NCI-H1092 treated with DMSO at 0.1 percent for 48 hours (cell line): ENCODE measurements around the gene ELF5.
A peak's percentile ranks its signal among the peaks of the same experiment; 100 is the strongest.

Source experiments
- DNase-seq: peaks from one replicate; lab custom pipeline; 2025; lab: John Stamatoyannopoulos, UW

Gene ELF5

DNA sequence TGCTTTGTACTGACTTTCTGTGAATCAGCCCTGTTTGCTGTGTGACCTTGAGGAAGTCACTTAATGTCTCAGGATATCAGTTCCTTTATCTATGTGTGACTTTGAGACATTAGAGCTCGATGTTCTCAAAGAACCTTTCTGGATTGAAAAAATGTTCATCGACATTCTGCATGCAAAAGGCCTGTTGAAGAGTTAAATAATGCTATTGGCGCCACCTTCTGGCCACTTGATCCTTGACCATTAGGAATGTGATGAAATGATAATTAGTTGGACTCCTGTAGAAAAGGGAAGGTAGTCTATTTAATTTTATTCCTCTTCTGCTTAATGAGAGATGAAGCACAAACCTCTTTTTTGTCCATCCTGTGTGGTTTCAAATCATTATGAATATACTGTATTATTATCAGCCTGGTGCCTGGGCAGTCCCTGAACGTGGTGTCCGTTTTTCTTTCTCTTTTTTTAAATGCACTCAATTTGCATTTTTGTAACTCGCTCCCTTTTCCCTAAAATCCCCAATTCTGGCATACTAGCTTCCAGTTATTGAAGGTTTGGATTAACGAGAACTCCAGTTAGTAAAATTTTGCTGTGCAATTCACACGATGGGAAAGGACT lies 20.7 kb downstream of the ELF5 start:
- DNase-seq: peak; percentile 62

DNA sequence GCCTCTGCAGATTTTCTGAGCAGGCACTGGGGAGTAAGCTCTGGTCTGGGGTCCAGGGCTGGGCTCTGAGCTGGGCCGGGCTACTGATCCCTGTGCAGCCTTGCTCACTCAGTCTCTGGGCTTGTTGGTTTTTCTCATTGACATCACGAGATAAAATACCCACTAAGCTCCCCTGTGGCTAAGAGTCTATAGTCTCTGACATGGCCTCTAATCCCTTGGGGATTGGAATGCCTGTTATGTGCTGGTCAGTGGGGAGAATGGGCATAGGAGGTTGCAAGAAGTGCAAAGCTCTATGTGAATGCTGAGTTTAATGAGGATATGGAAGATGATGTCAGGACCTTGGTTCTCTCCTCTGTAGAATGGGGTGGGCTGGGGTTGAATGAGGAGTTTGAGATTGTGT lies 23.3 kb downstream of the ELF5 start:
- DNase-seq: no peak

DNA sequence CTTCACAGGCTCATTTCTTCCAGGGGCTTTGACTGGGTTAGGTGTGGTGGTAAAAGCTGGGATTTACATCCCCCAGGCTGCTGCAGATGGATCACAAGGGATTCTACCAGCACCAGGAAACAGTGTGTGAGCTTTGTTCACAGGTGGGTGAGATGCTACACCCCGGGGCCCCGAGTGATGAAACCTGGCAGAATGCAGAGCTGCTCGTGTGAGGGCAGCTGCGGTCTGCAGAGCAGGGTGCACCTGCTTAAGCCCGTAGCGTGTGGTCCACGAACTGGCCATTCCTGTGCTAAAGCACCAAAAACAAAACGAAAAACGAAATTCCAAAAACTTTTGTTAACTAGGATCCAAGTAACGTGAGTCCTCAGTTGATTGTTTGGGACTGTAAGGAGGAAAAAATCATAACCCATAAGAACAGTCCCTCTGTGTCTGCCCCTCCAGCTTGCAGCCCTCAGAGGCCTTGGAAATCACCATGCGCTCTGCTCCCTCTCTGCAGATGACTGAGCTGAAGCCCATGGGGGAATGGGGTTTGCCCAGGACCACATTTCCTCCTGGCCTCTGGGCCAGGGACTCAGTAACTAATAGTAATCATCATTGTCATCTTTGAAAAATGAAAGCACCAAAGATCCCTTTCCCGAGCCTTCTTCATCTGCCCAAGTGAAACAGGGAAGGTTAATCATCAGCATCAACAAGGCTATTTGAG lies 24.6 kb downstream of the ELF5 start:
- DNase-seq: no peak

DNA sequence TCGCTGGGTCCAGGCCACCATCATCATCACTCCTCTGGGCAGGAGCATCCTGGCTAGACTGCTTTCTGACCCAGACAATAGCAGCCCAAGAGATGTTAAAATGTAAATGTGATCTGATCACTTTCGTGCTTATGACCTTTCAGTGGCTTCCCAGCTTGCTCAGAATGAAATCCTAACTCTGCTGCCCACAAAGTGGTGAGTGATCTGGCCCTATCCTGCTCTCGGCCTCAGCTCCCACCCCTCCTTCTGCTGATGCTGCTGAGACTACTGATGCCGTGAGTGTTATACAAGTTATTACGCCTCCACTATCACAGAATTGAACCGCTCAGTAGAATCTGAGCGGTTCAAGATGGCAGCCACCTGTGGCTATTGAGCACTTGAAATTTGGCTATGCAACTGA lies 26.2 kb downstream of the ELF5 start:
- DNase-seq: no peak

DNA sequence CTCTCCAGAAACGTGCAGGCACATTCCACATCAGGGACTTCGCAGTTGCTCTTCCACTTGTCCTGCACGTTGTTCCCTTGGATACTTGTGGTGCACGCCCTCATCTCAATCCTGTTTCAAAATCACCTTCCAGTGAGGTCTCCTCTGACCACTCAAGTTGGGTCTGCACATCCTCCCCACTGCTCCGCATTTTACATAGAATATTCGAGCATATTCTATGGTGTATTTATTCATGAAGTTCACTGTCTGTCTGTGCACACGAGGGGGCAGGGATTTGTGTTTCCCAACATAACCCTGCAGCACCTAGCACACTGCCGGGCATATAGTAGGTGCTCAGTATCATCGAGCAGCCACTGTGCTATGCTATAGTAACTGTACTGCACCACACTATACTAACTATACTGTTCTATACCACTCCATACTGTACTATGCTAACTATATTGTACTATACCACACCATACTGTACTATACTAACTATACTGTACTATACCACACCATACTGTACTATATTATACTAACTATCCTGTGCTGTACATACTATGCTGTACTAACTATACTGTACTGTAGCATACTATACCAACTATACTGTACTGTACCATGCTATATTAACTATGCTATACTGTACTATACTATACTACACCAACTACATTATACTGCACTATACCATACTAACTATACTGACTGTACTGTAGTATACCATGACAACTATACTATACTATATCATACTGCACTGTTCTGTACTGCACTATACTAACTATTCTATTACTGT lies 30.3 kb downstream of the ELF5 start:
- no peak for DNase-seq

DNA sequence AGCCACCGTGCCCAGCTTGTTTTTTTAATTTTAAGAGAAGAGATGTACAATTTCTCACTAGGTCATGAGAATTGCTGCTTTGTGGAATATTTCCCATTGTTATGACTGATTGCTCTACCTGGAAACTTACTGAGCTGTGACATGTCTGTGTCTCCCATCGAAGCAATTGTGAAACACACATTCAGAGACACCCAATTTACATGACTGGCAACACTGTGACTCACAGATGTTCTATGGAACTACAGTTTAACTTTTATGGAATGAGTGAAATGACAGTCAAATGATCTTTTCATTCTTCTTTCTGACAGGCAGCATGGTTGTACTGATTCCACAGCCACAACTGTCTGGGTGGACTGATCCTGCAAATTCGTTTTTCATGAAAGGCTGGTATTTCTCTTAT lies 32.3 kb downstream of the ELF5 start:
- no peak for DNase-seq

DNA sequence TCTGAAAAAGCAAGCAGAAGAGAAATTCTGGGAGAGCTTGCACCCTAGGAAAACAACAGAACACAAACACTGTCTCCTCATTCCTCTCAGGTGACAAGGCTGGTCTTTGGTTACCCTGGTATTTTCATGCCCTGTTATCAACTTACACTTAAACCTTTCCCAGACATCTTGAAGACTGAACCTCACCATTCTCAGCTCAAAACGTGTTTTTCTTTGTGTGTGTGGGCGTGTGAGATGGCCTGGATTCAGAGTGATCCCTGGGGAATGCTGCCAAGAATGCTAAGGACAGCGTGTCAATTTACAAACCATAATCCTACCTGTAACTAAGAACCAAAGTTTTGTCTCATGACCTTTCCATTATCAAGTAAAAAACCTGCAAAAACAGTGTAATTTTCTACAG lies 33.3 kb downstream of the ELF5 start:
- DNase-seq: no peak

DNA sequence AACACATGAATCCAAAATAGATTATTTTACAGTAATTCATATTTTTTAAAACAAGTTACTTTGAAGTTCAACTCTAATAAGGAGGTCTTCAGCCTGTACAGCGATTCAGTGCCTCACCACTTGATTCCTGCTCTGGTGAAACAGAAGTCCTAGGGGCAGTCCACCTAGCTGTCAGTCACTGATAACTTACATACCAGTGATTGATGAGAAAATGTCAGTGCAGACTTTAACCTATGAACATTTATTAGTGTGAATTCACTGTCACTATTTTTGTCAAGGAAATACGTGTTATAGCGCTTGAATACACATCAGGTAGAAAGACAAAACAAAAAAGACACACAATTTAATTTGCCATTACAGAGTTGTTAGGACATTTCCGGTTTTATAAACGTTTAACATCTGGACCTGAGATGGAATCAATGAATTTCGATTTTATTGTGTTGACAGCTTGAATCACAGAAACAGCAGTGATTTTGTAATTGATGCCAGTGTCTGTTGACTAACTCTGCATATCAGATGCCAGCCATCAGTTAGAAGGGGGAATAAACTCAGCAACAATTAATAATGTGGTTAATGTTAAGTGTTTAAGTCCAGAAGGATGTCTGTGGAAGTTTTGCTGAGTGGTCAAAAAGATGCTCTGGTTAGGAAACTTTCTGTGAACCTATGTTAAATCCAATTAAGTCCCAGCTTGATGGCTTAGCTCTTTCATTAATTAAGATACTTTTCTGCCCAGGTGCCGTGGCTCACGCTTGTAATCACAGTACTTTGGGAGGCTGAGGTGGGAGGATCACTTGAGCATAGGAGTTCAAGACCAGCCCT lies 34.5 kb downstream of the ELF5 start:
- no peak for DNase-seq

DNA sequence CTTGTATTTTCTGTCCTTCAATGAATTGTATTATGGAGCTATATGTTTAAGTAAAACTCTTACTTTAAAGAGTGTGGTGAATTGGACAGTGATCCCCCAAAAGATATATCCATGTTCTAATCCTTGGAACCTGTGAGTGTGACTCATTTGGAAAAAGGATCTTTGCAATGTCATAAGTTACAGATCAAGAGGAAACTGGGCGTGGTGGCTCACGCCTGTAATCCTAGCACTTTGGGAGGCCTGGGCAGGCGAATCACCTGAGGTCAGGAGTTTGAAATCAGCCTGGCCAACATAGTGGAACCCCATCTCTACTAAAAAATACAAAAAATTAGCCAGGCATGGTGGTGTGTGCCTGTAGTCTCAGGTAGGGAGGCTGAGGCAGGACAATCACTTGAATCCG lies 36.7 kb downstream of the ELF5 start:
- no peak for DNase-seq

DNA sequence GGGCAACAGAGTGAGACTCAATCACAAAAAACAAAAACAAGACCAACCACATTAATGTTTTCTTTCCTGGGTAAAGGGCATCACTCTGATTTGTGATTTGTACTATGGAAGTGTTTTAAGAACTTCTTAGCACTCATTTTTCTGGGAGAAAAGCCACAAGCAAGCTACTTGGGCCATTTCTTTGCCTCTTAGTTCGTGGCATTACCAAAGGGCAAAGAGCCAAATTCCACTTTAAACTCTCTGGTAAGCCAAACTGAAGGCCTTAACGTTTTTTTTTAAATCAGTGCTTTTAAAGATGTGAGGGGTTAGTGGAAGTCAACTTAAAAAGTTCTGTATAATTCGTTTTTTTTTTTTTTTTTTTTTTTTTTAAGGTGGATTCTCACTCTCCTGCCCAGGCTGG lies 37.9 kb downstream of the ELF5 start:
- no peak for DNase-seq

DNA sequence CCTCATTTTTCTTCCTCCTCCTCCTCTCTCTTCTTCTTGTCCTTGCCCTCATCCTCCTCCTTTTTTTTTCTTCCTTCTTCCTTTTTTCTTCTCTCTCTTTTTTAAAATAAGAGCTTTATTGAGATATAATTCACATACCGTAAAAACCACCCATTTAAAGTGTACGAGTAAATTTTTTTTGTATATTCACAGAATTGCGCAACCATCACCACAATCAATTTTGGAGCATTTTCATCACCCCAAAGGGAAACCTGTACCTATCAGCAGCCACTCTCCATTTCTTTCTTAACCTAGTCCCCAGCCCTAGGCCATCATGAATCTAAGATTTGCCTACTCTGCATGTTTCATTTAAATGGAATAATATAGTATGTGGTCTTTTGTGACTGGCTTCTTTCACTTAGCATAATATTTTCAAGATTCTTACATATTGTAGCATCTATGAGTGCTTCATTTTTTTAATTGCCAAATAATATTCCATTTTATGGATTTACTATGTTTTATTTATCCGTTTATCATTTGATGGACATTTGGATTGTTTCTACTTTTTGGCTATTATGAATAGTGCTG lies 39.9 kb downstream of the ELF5 start:
- no peak for DNase-seq

DNA sequence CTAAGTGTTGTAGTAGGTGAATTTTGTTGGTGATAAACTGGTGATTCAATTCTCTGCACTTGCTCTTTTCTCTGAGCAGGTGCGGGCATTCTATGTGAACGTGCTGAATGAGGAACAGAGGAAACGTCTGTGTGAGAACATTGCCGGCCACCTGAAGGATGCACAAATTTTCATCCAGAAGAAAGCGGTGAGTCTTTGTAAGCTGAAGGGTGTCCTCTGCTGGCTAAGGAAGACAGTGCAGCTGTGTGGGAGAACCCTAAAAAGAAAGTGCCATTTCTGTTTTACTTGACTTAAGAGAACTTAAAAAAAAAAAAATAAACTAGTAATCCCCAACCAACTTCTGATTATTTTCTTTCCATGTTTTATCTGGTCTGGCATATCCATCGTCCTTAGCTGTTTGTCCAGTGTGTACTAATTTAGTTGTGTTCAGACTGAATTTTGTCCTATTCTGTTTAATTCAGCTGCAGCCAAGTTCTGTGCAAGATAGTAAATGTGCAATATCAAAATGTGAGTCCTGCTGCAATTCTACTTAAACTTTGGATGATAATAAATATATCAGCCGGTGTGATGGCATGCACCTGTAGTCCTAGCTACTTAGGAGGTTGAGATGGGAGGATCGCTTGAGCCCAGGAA lies 45.3 kb downstream of the ELF5 start:
- no peak for DNase-seq

DNA sequence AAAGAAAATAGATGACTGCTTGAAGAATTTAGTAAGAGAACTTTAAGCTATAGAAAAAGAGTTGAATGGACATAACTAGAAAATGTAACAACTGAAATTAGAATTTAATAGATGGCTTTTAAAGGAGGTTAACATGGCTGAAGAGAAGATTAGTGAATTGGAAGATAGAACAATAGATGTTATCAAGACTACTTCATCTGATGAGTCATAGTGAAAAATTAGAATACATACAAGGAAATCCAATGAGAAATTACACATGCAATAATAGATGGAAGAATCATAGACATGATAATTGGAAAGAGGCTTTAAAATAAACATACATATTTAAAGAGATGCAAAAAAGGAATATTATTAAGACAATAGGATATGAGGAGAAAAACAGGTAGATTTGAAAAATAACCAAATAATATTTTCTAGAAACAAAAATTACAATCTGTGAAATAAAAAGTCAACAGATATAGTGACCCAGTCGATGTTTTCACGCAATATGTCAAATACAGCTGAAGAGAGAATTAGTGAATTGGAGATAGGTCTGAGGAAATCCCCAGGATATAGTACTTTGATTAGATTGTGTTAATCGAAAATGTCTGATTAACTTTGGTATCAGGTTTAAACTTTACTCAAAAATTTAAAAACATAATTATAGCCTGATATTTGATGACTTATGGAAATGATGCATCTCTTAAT lies 46.6 kb downstream of the ELF5 start:
- no peak for DNase-seq

DNA sequence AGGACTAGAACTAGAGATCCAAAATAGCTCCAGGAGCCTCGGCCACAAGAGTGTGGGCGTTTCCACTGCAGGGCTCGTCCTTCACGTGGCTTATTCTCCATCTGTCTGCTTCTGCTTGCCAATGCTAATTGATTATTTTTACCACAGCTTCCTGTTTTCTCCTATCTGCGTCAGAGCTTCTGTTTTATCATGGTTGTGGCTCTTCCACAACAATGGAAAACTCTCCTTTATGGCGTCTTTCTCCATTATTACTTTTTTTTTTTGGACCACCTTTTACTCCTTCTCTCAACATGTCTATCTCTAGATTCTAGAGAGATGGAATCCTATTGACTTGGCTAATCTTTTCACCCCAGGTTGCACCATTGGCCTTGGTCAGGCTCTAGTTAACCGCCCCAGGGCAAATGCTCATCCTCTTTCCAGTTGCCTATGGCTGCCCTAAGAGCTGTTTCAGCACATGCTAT lies 49.0 kb downstream of the ELF5 start:
- no peak for DNase-seq

DNA sequence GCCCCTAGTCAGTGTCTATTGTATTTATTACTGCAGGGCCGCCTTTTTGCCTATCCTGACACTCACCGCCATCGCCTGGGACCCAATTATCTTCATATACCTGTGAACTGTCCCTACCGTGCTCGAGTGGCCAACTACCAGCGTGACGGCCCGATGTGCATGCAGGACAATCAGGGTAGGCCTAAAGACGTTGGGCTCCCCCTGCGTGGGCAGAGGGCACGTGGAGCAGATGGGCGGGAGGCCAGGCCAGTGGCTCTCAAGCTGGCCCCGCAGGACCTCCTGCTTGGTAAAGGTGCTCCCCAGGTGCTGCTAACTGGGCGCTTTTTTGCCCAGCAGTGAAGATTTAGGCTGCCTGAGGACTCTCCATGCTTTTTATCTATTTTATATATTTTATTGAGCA lies 52.4 kb downstream of the ELF5 start:
- DNase-seq: no peak

DNA sequence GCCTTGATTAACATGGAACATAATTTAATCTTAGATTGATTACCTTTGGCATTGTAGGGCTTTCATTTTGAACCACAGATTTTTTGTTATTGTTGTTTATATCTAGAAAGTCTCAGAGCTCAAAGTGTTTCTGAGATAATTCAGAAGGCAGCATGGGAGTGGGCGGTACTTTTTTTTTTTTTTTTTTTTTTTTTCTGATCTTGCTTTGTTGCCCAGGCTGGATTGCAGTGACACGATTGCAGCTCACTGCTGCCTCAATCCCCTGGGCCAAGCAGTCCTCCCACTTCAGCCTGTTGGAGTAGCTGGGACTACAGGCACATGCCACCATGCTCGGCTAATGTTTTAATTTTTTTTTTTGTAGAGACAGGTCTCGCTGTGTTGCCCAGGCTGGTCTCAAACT lies 53.3 kb downstream of the ELF5 start:
- no peak for DNase-seq

DNA sequence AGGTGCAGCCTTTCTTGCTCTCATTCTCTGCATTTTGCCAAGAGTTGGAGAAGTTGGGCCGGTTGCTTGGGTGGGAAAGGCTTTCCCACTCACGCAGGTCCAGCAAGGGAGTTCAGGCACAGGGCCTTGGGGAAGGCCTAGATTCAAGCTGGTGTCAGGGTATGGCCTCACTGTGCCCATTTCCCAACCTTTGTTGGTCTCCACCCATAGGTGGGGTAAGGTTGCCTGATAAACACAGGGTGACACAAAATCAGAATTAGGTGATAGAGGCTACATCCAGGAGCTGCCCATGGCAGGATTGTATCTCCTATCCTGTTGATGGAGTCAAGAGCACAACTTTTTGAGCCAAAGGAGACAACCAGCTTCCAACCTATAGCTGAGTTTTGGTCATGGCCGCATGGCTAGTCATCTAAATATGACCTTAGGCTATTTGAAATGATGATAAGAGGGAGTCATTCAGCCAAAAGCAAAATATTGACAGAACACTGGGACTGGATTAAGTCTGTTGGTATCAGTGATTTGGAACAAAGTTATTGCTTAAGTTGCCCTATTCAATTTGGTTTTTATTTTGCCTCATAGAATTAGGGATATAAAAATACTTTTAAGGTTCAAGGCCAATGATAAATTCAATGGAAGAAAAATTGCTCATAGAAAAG lies 54.0 kb downstream of the ELF5 start:
- DNase-seq: no peak

DNA sequence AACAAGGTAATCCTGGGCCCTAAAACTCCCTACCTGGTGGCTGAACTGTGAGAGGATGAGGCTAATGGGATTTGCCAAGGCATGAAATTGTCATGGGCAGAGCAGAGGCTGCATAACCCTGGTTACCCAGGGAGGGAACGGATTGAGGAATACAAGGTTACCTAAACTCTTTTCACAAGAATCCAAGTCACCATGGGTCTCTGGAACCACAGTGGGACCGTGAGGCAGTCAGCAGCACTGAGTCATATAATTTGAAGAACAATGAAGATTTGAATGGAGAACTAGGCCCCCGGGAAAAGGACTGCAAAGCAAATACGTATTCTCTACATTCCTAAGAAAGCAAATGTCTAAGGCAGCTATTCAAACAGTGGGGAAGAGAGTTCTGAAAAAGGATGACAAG lies 55.1 kb downstream of the ELF5 start:
- DNase-seq: no peak

DNA sequence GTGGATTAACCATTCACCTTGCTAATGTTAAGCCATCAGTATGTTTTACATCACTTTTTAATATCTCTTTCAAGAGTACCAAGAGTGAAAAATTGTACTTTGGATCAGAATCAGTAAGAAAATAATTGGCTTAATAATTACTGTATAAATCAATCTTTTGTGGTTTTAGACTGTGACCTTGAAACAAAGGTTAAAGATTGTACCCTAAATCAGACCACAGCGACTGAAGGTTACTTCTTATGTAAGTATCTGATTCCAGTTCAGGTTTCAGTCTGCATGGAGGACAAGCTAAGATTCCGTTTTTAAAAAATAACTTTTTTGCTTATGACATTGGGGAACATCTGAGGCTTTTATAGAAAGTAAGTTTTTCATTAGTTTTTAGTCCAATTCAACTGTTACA lies 56.0 kb downstream of the ELF5 start:
- no peak for DNase-seq

DNA sequence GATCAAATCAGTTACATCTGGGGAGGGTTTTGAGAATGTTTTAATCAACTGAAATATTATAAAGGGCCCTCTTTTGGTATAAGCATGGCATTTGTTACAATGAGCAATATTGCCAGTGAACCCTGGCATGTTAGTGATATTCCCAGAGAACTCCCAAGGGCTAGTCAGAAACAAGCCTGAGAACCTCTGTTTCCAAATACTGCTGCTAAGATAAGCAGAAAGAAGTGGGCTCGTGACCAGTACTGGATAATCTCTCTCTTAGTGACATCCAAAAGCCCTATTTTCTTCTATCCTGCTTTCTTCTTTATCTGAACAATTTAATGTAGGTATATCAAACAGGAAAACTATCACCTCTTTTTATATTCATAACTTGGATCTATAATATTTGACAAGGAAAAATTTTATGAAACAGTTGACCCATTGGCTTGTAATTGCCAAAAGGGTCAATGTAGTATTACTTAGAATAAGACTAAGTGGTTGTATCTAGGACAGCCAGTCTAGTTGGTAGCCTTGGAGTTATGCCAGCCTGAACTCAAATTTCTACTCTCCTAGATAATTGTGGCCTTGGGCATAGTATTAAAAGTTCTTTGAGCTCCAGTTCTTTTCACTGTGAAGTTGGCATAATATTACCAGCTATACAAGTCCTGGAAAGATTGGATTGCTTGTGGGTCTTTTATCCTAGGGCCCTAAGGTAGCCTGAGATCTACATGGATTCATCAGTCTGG lies 59.1 kb downstream of the ELF5 start:
- no peak for DNase-seq
